MM.1S (cell line): ENCODE measurements around the gene RELA.
"Not testable (repeated sequence)": the region's sequence is repeated elsewhere in the genome, so short reads cannot be mapped to it uniquely, and the experiment has no call there.

Source experiments
- EZH2 ChIP-seq: fragments of 300-600 bp; sonication (generic); optimal IDR thresholded peaks from 2 replicates; pipeline ENCODE3; 2017; ENCODE audit warnings: low read depth, mild to moderate bottlenecking, antibody characterized with exemption, low read length, mixed read lengths
- EZH2phosphoT487 ChIP-seq: fragments of 300-600 bp; sonication (generic); IDR thresholded peaks from 2 replicates; pipeline ENCODE4 v1.6.1; 2018; ENCODE audit warnings: antibody characterized with exemption, low read length
- TF ChIP-seq, protein P1 (sequence below): fragments of 300-600 bp; sonication (generic); IDR thresholded peaks from 2 replicates; pipeline ENCODE4 v1.5.1; 2016; ENCODE audit warnings: antibody characterized with exemption, low read length, mixed read lengths

DNA sequence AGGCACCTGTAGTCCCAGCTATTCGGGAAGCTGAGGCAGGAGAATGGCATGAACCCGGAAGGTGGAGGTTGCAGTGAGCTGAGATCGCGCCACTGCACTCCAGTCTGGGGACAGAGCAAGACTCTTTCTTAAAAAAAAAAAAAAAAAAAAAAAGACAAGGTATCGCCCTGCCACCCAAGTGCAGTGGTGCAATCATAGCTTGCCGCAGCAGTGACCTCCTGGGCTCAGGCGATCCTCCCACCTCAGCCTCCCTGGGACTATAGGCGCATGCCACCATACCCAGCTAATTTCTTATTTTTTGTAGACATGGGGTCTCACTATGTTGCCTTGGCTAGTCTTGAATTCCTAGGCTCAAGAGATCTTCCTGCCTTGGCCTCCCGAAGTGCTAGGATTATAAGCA, 1.8 kb downstream of the RELA start:
- TF ChIP-seq, protein P1, sequence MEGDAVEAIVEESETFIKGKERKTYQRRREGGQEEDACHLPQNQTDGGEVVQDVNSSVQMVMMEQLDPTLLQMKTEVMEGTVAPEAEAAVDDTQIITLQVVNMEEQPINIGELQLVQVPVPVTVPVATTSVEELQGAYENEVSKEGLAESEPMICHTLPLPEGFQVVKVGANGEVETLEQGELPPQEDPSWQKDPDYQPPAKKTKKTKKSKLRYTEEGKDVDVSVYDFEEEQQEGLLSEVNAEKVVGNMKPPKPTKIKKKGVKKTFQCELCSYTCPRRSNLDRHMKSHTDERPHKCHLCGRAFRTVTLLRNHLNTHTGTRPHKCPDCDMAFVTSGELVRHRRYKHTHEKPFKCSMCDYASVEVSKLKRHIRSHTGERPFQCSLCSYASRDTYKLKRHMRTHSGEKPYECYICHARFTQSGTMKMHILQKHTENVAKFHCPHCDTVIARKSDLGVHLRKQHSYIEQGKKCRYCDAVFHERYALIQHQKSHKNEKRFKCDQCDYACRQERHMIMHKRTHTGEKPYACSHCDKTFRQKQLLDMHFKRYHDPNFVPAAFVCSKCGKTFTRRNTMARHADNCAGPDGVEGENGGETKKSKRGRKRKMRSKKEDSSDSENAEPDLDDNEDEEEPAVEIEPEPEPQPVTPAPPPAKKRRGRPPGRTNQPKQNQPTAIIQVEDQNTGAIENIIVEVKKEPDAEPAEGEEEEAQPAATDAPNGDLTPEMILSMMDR = not testable (repeated sequence)
- not testable (repeated sequence) for TF ChIP-seq EZH2, EZH2phosphoT487
